Upper lobe of left lung (tissue), 4 donors: ENCODE data around the gene LBR.

Experiments used
- POLR2A ChIP-seq, 4 donors: fragments of 450-650 bp; IDR thresholded peaks; one replicate each; pipeline ENCODE4 v1.5.1; 2016 to 2017; ENCODE audit warnings: antibody characterized with exemption in 4 of 4, mild to moderate bottlenecking in 2 of 4
- POLR2AphosphoS5 ChIP-seq, 2 donors: sonication (generic); formaldehyde crosslinking; IDR thresholded peaks; one replicate each; pipeline ENCODE4 v1.5.1; 2017; ENCODE audit warnings: antibody characterized with exemption in 2 of 2

DNA sequence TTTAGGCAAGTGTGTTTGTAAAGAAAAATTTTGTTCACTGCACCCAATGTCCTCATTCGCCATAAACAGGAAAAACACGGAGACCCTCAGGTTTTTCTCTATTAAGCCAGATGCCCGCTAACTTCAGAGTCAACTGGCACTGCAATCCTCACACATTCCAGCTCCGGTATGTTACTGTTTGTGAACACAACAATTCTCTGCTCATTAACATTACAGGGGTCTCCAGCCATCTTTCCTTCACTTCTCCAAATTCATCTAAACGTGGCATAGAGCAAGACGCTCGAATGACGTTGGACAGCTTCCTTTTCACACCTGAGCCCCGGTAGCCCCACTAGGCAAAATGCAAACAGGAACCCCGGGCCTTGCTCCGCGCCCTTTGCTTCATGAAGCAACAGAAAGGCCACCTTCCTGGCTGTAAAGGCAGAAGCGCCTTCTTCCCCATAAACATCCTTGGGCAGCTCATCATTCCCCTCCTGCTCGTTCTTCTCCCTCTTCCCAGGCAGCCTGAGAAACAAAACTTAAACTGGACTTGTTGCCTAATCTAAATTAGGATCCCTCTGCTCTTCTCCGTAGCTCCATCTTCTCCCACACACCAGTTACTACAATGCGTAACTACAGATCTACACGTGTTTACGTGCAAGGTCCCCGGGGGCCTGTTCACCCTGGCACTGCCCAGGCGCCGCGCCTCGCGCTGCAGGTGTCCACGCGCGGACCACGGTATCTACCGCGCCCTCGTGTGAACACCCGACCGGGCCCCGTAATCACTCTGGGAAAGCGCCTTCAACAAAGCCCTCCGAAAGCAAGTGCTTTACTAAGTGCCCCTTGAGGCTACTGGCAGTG, 1.2 kb downstream of the LBR start:
- no peak for TF ChIP-seq POLR2AphosphoS5 (IDR thresholded peaks at IDR 0.05)
- no peak for TF ChIP-seq POLR2A (IDR thresholded peaks at IDR 0.05)
